ENCODE data around the gene TMEM231. TPM values are rescaled to one million over a fixed set of nuclear protein-coding genes. Genes with fewer than 3 reads are reported as not detected.

The TMEM231 gene
- total and polyA plus RNA-seq, 10 donors: 2.2 to 6.7 (median 3.4) TPM

- no peak overlapping the region for H3K27ac ChIP-seq
- TF ChIP-seq POLR2AphosphoS5 (IDR thresholded peaks at IDR 0.05) (no peak), POLR2A (IDR thresholded peaks at IDR 0.05) (no peak), CTCF (IDR thresholded peaks at IDR 0.05 in 8 of 11, conservative IDR thresholded peaks at IDR 0.05 in 3 of 11) (no peak)
- no peak for DNase-seq
These were observed 33.3 kb upstream of the TMEM231 start for GRCh38 chr16:75589306-75589705.

GRCh38 chr16:75588716-75589115 lies 32.7 kb upstream of the TMEM231 start:
- no peak for DNase-seq
- peaks cover 0 to 44% (median 0%) of the 10 kb centered on the region in 6 donors for H3K36me3 ChIP-seq
- no peak overlapping the region for H3K4me3 ChIP-seq
- H3K27me3 ChIP-seq (replicated peaks in 1 of 7): no peaks in the 10 kb centered on the region
- 94 to 99% (median 99%) methylated on average over 4 of the region's 4 CpGs for WGBS, 5 donors
- no peak overlapping the region for H3K27ac ChIP-seq
- H3K9me3 ChIP-seq: no peaks in the 10 kb centered on the region
- intact Hi-C loops (cut with DNase I; ENCODE audit: low total_unique reads): no loop called here
- TF ChIP-seq POLR2AphosphoS5 (IDR thresholded peaks at IDR 0.05) (no peak), CTCF (IDR thresholded peaks at IDR 0.05 in 8 of 11, conservative IDR thresholded peaks at IDR 0.05 in 3 of 11) (no peak), POLR2A (IDR thresholded peaks at IDR 0.05) (no peak)
- peaks cover 0 to 16% (median 0%) of the 10 kb centered on the region in 6 donors for H3K4me1 ChIP-seq

More at GRCh38 chr16:75589306-75589705, 33.3 kb upstream of the TMEM231 start:
- Histone ChIP-seq H3K9me3 (no peaks in the 10 kb centered on the region), H3K36me3 (peaks cover 0 to 50% (median 2%) of the 10 kb centered on the region in 6 donors), H3K4me3 (no peak overlapping the region), H3K4me1 (peaks cover 0 to 14% (median 0%) of the 10 kb centered on the region in 6 donors), H3K27me3 (replicated peaks in 1 of 7) (no peaks in the 10 kb centered on the region)
- intact Hi-C loops (cut with DNase I; ENCODE audit: low total_unique reads): no loop called here
- WGBS, 5 donors: 74 to 91% (median 89%) methylated on average over 3 of the region's 3 CpGs

- H3K27me3 ChIP-seq (replicated peaks in 1 of 7): no peaks in the 10 kb centered on the region
- intact Hi-C loops (cut with DNase I; ENCODE audit: low total_unique reads): no loop called here
- peaks cover 0 to 57% (median 8%) of the 10 kb centered on the region in 6 donors for H3K36me3 ChIP-seq
- H3K9me3 ChIP-seq: no peaks in the 10 kb centered on the region
- no peak for DNase-seq
- peaks cover 0 to 19% (median 0%) of the 10 kb centered on the region in 6 donors for H3K4me1 ChIP-seq
- no peak overlapping the region for H3K27ac ChIP-seq
- WGBS, 5 donors: 50 to 75% (median 58%) methylated on average over 3 of the region's 3 CpGs
- TF ChIP-seq CTCF (IDR thresholded peaks at IDR 0.05 in 8 of 11, conservative IDR thresholded peaks at IDR 0.05 in 3 of 11) (no peak), POLR2AphosphoS5 (IDR thresholded peaks at IDR 0.05) (no peak), POLR2A (IDR thresholded peaks at IDR 0.05) (no peak)
- H3K4me3 ChIP-seq: no peak overlapping the region
These were observed 28.1 kb upstream of the TMEM231 start for GRCh38 chr16:75584108-75584507.

- Histone ChIP-seq H3K9me3 (no peaks in the 10 kb centered on the region), H3K4me1 (peaks cover 0 to 46% (median 14%) of the 10 kb centered on the region in 6 donors), H3K27ac (no peak overlapping the region), H3K4me3 (no peak overlapping the region), H3K36me3 (peaks cover 0 to 73% (median 51%) of the 10 kb centered on the region in 6 donors), H3K27me3 (replicated peaks in 1 of 7) (no peaks in the 10 kb centered on the region)
- TF ChIP-seq CTCF (IDR thresholded peaks at IDR 0.05 in 8 of 11, conservative IDR thresholded peaks at IDR 0.05 in 3 of 11) (no peak), POLR2A (IDR thresholded peaks at IDR 0.05) (no peak), POLR2AphosphoS5 (IDR thresholded peaks at IDR 0.05) (no peak)
- 50 to 63% (median 55%) methylated on average over 7 of the region's 7 CpGs for WGBS, 5 donors
- intact Hi-C loops (cut with DNase I; ENCODE audit: low total_unique reads): no loop called here
- DNase-seq: no peak
These were observed 23.3 kb upstream of the TMEM231 start for GRCh38 chr16:75579281-75579834.

All from spleen (tissue), 11 donors.